ENCODE measurements around the gene SH3BP5L. TPM values are rescaled to one million over a fixed set of nuclear protein-coding genes. Genes with fewer than 3 reads are reported as not detected.

Gene SH3BP5L
- total and polyA plus RNA-seq, 7 experiments from 2014 or later = 4.4 to 51.1 (median 28.3) TPM

DNA sequence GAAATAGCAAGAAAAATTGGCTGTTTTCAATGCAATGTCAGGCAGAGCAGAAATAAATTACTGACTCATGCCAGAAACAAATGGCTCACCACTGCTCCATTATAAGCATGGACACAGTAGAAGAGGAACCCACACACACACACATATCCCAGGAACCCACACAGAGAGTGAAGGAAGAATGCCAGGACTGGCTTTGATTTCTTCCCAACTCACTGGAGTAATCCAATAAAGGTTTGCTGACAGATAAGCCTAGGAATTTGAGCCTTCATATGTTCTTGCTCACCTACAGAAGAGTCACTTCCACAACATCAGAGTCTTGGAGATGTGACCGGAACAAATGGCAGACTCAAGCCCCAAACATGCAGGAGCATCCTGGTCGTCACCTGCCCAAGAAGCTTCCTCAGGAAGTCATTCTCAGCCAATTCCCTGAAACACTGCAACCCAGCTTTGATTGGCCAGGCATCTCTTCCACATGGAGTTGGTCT, 2.2 kb downstream of the SH3BP5L start:
- DNase-seq = no peak
- H3K27me3 Mint-ChIP-seq = no peaks in the 10 kb centered on the region
- peaks cover 58 to 93% (median 74%) of the 10 kb centered on the region in 7 donors for H3K4me1 Mint-ChIP-seq
- H3K36me3 Mint-ChIP-seq = peaks cover 0 to 34% (median 19%) of the 10 kb centered on the region in 5 donors
- Histone ChIP-seq H3K27me3 (ENCODE audit: control insufficient read depth in 2 of 2, insufficient read depth in 2 of 2, low read length in 2 of 2) (no peaks in the 10 kb centered on the region), H3K27ac (ENCODE audit: low read depth, low read length) (peak overlapping the region; percentile 96), H3K9me3 (ENCODE audit: control insufficient read depth in 2 of 3, low read length in 3 of 3) (no peaks in the 10 kb centered on the region), H3K4me3 (ENCODE audit: low read length) (peak overlapping the region; percentile 89), H3K4me1 (ENCODE audit: control insufficient read depth in 2 of 2, insufficient read depth in 2 of 2, low read length in 2 of 2) (peaks cover 52 to 65% of the 10 kb centered on the region in 2 donors), H3K36me3 (ENCODE audit: control insufficient read depth in 2 of 3, insufficient read depth in 3 of 3, low read length in 3 of 3) (peaks cover 0 to 33% (median 0%) of the 10 kb centered on the region in 3 experiments)
- intact Hi-C loops (cut with micrococcal nuclease) = no loop called here
- CTCF ChIA-PET = no interaction called here
- peak overlapping the region in 7 of 9 donors; percentile 52 to 100 (median 98) for H3K27ac Mint-ChIP-seq
- H3K9me3 Mint-ChIP-seq = peaks cover 0 to 4% (median 0%) of the 10 kb centered on the region in 11 donors
- POLR2A ChIA-PET = interaction anchor here (1.5 kb wide), 1 partner anchor 10 kb away, joined by 3 read pairs; no protein-coding TSS in a partner anchor
- peak overlapping the region; percentile 92 to 99 (median 98) for H3K4me3 Mint-ChIP-seq
- ATAC-seq = no peak

DNA sequence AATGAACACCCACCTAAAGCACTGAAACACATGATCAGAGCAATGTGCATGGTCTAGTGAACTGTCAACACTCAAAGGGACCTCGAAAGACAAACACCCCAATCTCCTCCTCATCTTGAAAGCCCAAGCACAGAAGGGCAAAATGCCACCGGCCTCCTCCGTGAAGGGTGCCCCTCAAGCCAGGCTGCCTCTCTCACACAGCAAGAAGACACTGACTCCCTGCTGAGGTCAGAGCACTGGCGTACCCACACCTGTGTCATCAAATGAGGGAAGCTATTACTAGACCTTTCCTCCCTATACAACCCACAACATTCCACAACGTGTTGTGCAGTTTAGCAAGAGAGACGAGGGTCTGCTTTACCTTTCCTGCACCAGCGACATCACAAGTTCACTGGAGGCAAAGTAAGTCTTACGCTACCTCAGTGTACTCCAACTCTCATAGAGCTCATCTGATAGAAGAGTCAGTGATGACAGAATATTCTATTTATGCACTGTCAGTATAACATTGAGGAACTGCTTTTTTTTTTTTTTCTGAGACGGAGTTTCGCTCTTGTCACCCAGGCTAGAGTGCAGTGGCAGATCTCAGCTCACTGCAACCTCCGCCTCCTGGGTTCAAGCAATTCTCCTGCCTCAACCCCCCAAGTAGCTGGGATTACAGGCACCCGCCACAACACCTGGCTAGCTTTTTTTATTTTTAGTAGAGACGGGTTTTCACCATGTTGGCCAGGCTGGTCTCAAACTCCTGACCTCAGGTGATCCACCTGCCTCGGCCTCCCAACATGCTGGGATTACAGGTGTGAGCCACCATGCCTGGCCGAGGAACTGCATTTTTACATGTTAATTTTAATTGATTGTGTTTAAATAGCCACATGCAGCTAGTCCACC, 3.3 kb downstream of the SH3BP5L start:
- intact Hi-C loops (cut with micrococcal nuclease) = no loop called here
- H3K36me3 Mint-ChIP-seq = peaks cover 0 to 34% (median 19%) of the 10 kb centered on the region in 5 donors
- ChIA-PET POLR2A (interaction anchor here (0.6 to 1.5 kb wide), 6 partner anchors 9 to 217 kb away, joined by 3 to 8 read pairs (median 3); partner anchors contain the start of genes ZNF672 and ZNF692), CTCF (interaction anchor here (0.7 kb wide), 1 partner anchor 27 kb away, joined by 3 read pairs; no protein-coding TSS in a partner anchor)
- Histone ChIP-seq H3K27me3 (ENCODE audit: control insufficient read depth in 2 of 2, insufficient read depth in 2 of 2, low read length in 2 of 2) (no peaks in the 10 kb centered on the region), H3K4me1 (ENCODE audit: control insufficient read depth in 2 of 2, insufficient read depth in 2 of 2, low read length in 2 of 2) (peaks cover 52 to 75% of the 10 kb centered on the region in 2 donors), H3K27ac (ENCODE audit: low read depth, low read length) (no peak overlapping the region), H3K36me3 (ENCODE audit: control insufficient read depth in 2 of 3, insufficient read depth in 3 of 3, low read length in 3 of 3) (peaks cover 0 to 33% (median 0%) of the 10 kb centered on the region in 3 experiments), H3K9me3 (ENCODE audit: control insufficient read depth in 2 of 3, low read length in 3 of 3) (no peaks in the 10 kb centered on the region), H3K4me3 (ENCODE audit: low read length) (no peak overlapping the region)
- peak overlapping the region in 5 of 9 donors; percentile 28 to 98 (median 67) for H3K27ac Mint-ChIP-seq
- peaks cover 67 to 97% (median 85%) of the 10 kb centered on the region in 7 donors for H3K4me1 Mint-ChIP-seq
- peak overlapping the region; percentile 92 to 99 (median 98) for H3K4me3 Mint-ChIP-seq
- no peaks in the 10 kb centered on the region for H3K27me3 Mint-ChIP-seq
- ATAC-seq = no peak
- H3K9me3 Mint-ChIP-seq = peaks cover 0 to 4% (median 0%) of the 10 kb centered on the region in 11 donors
- DNase-seq = peak in 1 of 9 donors; percentile 18

DNA sequence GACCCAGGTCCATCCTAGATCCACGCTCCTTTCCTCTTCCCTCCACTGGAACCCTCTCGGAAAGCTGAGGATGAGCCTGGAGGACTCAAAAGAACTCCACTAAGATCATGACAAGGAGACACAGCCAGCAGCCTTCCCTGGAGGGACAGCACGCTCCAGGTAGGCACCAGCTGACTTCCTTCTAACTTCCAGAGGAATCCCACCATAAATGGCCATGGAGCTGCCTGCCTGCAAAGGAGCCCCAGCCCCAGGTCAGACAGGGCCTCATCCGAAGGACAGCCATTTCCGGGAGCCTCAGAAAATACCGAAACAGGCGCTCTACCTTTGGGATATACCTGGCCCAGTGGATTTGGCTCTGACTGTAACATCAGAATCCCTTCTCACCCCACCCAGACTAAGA, 4.1 kb downstream of the SH3BP5L start:
- Histone ChIP-seq H3K36me3 (ENCODE audit: control insufficient read depth in 2 of 3, insufficient read depth in 3 of 3, low read length in 3 of 3) (peaks cover 0 to 33% (median 0%) of the 10 kb centered on the region in 3 experiments), H3K27ac (ENCODE audit: low read depth, low read length) (no peak overlapping the region), H3K4me3 (ENCODE audit: low read length) (no peak overlapping the region), H3K27me3 (ENCODE audit: control insufficient read depth in 2 of 2, insufficient read depth in 2 of 2, low read length in 2 of 2) (no peaks in the 10 kb centered on the region), H3K9me3 (ENCODE audit: control insufficient read depth in 2 of 3, low read length in 3 of 3) (no peaks in the 10 kb centered on the region), H3K4me1 (ENCODE audit: control insufficient read depth in 2 of 2, insufficient read depth in 2 of 2, low read length in 2 of 2) (peaks cover 48 to 75% of the 10 kb centered on the region in 2 donors)
- Mint-ChIP-seq H3K4me1 (peaks cover 69 to 97% (median 88%) of the 10 kb centered on the region in 7 donors), H3K9me3 (peaks cover 0 to 3% (median 0%) of the 10 kb centered on the region in 11 donors), H3K27me3 (no peaks in the 10 kb centered on the region), H3K27ac (peak overlapping the region in 4 of 9 donors; percentile 28 to 98 (median 56)), H3K36me3 (peaks cover 0 to 37% (median 19%) of the 10 kb centered on the region in 5 donors), H3K4me3 (peak overlapping the region in 9 of 10 donors; percentile 25 to 99 (median 95))
- DNase-seq (no peak), ATAC-seq (no peak)
- intact Hi-C loops (cut with micrococcal nuclease) = no loop called here
- CTCF ChIA-PET = no interaction called here
- POLR2A ChIA-PET = interaction anchor here (0.6 to 1.2 kb wide), 5 partner anchors 12 to 216 kb away, joined by 3 to 8 read pairs (median 3); partner anchors contain the start of genes ZNF672 and ZNF692

DNA sequence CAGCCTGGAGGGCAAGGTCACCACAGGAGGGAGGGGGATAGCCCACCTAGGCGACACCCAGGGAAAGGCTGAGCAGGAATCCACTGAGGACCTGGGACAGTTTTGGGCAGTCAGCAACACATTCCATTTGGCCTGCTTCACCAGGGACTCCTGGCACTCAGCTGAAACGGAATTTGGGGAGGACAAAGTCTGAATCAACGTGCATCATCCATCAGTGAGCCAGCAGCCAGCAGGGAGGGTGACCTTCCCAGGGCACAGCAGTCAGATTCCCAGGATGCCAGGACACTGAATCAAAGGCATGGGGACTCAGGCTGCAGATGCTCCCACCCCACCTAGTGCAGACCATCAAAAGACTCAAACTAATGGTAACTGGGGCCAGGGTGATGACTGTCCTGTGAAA, 4.6 kb downstream of the SH3BP5L start:
- DNase-seq (peak in 1 of 9 donors; percentile 15), ATAC-seq (no peak)
- peak overlapping the region in 8 of 10 donors; percentile 11 to 99 (median 27) for H3K4me3 Mint-ChIP-seq
- no peaks in the 10 kb centered on the region for H3K9me3 ChIP-seq (ENCODE audit: control insufficient read depth in 2 of 3, low read length in 3 of 3)
- peak overlapping the region in 6 of 9 donors; percentile 28 to 98 (median 54) for H3K27ac Mint-ChIP-seq
- peaks cover 46 to 80% of the 10 kb centered on the region in 2 donors for H3K4me1 ChIP-seq (ENCODE audit: control insufficient read depth in 2 of 2, insufficient read depth in 2 of 2, low read length in 2 of 2)
- H3K36me3 Mint-ChIP-seq = peaks cover 0 to 39% (median 19%) of the 10 kb centered on the region in 5 donors
- no peaks in the 10 kb centered on the region for H3K27me3 ChIP-seq (ENCODE audit: control insufficient read depth in 2 of 2, insufficient read depth in 2 of 2, low read length in 2 of 2)
- intact Hi-C loops (cut with micrococcal nuclease) = no loop called here
- H3K9me3 Mint-ChIP-seq = peaks cover 0 to 3% (median 0%) of the 10 kb centered on the region in 11 donors
- no peak overlapping the region for H3K27ac ChIP-seq (ENCODE audit: low read depth, low read length)
- POLR2A ChIA-PET = interaction anchor here (1.2 kb wide), 1 partner anchor 17 kb away, joined by 6 read pairs; the partner anchor contains the start of gene ZNF672
- CTCF ChIA-PET = no interaction called here
- peaks cover 73 to 100% (median 92%) of the 10 kb centered on the region in 7 donors for H3K4me1 Mint-ChIP-seq
- no peak overlapping the region for H3K4me3 ChIP-seq (ENCODE audit: low read length)
- peaks cover 0 to 29% (median 0%) of the 10 kb centered on the region in 3 experiments for H3K36me3 ChIP-seq (ENCODE audit: control insufficient read depth in 2 of 3, insufficient read depth in 3 of 3, low read length in 3 of 3)
- H3K27me3 Mint-ChIP-seq = no peaks in the 10 kb centered on the region

DNA sequence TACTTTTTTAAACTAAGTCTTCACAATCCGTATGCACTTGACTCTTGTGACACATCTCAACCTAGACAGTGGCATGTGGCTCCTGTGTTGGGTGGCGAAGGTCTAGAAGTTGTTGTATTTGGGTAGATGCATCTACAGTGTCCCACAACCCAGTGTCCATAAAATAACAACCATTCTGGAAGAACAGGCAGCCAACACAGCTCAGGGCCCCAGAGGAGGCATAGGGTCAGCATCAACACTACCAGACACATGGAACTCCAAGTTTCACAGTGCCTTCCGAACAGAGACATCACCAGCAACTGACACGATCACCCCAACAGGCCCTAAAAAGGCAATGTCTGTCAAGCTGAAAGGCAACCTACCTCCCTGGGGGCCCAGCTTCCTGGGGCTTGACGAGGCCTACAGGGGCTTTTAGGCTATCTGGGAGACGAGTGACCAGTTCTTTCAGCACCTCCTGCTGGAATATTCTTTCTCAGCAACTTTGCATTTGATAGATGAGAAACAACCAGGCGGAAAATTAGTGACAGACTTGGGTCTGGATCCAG, 5.6 kb downstream of the SH3BP5L start:
- peak overlapping the region in 6 of 9 donors; percentile 36 to 89 (median 82) for H3K27ac Mint-ChIP-seq
- H3K27ac ChIP-seq (ENCODE audit: low read depth, low read length) = no peak overlapping the region
- peaks cover 0 to 27% (median 4%) of the 10 kb centered on the region in 3 experiments for H3K36me3 ChIP-seq (ENCODE audit: control insufficient read depth in 2 of 3, insufficient read depth in 3 of 3, low read length in 3 of 3)
- H3K27me3 ChIP-seq (ENCODE audit: control insufficient read depth in 2 of 2, insufficient read depth in 2 of 2, low read length in 2 of 2) = no peaks in the 10 kb centered on the region
- no peak overlapping the region for H3K4me3 ChIP-seq (ENCODE audit: low read length)
- no peaks in the 10 kb centered on the region for H3K9me3 Mint-ChIP-seq
- peaks cover 71 to 99% (median 96%) of the 10 kb centered on the region in 7 donors for H3K4me1 Mint-ChIP-seq
- POLR2A ChIA-PET = interaction anchor here (0.7 to 0.8 kb wide), 2 partner anchors 35 to 54 kb away, joined by 3 to 4 read pairs; no protein-coding TSS in a partner anchor
- H3K9me3 ChIP-seq (ENCODE audit: control insufficient read depth in 2 of 3, low read length in 3 of 3) = no peaks in the 10 kb centered on the region
- peaks cover 43 to 87% of the 10 kb centered on the region in 2 donors for H3K4me1 ChIP-seq (ENCODE audit: control insufficient read depth in 2 of 2, insufficient read depth in 2 of 2, low read length in 2 of 2)
- DNase-seq = peak in 1 of 9 donors; percentile 10
- no peaks in the 10 kb centered on the region for H3K27me3 Mint-ChIP-seq
- CTCF ChIA-PET = no interaction called here
- H3K36me3 Mint-ChIP-seq = peaks cover 0 to 43% (median 27%) of the 10 kb centered on the region in 5 donors
- H3K4me3 Mint-ChIP-seq = peak overlapping the region in 5 of 10 donors; percentile 12 to 95 (median 38)
- no peak for ATAC-seq
- intact Hi-C loops (cut with micrococcal nuclease) = no loop called here
